GM10266 (cell line): Measurements from ENCODE around the gene KCNMA1.

Source experiments
- DNase-seq: peaks from one replicate; pipeline ENCODE4 v3.0.0; 2012; ENCODE audit errors: extremely low spot score
- TF ChIP-seq, protein P1 (sequence below): IDR thresholded peaks from 2 replicates; pipeline ENCODE4 v1.5.1; 2012; ENCODE audit warnings: mild to moderate bottlenecking, low read depth; ENCODE audit not compliant: control insufficient read depth, insufficient read depth; ENCODE audit errors: missing control alignments

KCNMA1 gene

DNA sequence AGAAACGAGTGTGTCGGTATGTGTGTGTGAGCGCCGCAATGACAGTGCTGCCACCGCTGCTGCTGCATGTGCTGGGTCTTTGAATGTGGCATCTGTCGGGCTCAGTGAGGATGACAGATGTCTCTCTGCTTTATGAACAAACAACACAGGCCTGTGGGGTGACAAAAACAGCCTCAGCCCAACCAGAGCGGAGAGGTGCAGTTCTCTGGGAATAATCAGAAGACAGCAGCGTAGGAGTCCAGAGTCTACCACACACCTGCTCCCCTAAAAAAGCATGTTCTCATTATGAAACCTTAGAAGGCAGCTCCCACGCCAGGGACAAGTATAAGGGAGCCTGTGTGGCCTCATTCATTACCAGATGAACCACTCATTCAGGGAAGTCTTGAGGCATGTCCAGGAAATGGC lies 278.3 kb downstream of the KCNMA1 start:
- TF ChIP-seq, protein P1, sequence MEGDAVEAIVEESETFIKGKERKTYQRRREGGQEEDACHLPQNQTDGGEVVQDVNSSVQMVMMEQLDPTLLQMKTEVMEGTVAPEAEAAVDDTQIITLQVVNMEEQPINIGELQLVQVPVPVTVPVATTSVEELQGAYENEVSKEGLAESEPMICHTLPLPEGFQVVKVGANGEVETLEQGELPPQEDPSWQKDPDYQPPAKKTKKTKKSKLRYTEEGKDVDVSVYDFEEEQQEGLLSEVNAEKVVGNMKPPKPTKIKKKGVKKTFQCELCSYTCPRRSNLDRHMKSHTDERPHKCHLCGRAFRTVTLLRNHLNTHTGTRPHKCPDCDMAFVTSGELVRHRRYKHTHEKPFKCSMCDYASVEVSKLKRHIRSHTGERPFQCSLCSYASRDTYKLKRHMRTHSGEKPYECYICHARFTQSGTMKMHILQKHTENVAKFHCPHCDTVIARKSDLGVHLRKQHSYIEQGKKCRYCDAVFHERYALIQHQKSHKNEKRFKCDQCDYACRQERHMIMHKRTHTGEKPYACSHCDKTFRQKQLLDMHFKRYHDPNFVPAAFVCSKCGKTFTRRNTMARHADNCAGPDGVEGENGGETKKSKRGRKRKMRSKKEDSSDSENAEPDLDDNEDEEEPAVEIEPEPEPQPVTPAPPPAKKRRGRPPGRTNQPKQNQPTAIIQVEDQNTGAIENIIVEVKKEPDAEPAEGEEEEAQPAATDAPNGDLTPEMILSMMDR: no peak
- DNase-seq: no peak

DNA sequence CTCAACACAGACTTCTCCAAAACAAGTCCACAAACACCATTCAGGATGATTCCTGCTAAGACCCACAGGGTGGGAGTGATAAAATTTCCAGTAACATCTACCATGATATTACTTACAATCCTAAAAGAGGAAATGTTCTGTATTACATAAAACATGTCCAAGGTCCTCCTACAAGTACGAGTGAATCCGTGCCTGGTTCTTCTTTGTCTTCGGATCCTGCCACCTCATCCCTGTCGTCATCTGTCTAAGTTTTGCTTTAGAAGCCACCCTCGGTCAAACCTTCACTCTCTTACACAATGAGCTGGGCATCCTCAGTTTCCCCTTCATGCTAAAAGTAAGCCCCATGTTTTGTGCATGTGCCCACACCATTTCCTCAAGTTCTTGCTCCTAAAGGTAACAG lies 279.0 kb downstream of the KCNMA1 start:
- no peak for DNase-seq

DNA sequence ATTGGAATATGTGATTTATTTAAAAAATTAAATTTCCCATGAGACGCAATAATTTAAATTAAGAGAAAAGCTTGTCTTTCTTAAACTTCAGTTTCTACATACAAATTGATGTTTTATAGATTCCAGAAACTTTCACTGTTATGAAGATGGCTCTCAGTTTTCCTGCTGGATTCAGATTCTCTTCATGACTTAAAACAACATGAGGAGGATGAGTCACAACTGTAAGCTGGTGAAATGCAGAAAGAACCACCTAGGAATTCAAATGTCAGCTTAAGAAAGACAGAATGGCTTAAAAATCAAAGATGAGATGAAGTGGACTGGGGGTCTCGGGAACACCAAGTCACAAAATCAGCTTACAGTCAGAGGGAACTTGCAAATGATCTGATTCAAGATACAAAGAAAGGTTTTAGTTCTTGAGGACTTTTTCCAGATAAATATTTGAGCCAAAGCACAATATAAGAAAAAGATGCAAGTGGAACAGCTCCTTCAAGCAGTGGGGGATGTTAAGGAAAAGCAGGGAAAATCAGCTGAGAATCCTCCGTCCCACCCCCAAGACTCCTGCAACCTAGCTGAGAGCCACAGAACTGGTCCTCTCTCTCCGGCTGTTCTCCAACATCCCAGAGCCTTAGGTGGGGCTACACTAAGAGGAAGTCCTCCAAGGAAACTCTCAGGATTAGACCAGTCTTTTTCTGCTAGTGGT lies 279.8 kb downstream of the KCNMA1 start:
- TF ChIP-seq, protein P1: no peak
- DNase-seq: no peak

More for the DNA sequence above, 279.0 kb downstream of the KCNMA1 start:
- TF ChIP-seq, protein P1: no peak

GRCh38 chr10:77357185-77357584 lies 280.4 kb downstream of the KCNMA1 start:
- TF ChIP-seq, protein P1: no peak
- no peak for DNase-seq

DNA sequence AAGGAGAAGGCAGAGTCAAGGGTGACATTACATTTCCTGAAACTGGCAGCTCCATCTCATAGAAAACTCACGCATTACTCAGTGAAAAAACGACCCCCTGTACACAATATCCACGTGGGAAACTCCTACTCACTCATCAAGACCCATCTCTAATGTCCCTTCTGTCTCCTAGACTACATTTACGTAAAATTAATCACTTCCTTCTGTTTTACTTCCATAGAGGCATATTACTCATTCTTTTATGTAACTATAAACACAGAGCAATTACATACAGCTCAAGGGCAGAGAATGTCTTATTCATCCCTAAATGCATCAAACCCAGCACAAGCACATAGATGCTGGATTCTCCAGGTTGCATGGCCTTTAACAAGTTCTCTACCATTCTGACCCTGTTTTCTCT lies 281.8 kb downstream of the KCNMA1 start:
- DNase-seq: no peak
- TF ChIP-seq, protein P1: no peak

GRCh38 chr10:77351386-77351785 lies 286.2 kb downstream of the KCNMA1 start:
- TF ChIP-seq, protein P1: no peak
- no peak for DNase-seq

DNA sequence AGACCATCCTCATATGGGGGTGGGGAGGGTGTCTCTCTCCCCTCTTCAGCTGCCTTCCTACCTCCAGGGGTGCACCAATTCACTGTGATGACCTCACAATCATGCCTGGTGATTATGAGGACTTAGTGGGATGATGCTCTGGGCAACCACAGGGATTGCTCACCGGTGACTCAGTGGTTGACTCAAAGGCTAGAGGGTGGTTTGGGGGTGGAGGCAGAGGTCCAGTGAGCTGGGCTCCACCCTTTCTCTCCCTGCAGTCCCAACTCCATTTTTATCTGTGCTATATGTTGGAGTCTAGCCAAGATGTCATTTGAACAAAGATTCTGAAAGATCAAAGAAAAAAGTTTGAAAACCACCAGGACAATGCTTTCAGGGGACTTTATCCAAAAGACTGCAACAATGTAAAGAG lies 286.9 kb downstream of the KCNMA1 start:
- TF ChIP-seq, protein P1: no peak
- DNase-seq: no peak
